Measurements from ENCODE around the gene ZNF417.

ZNF417 gene

GRCh38 chr19:57867868-57868492, 48.4 kb downstream of the ZNF417 start:
- Histone ChIP-seq H3K4me1 (ENCODE audit: control insufficient read depth, insufficient read depth, low read length) (no peaks in the 10 kb centered on the region), H3K36me3 (ENCODE audit: control insufficient read depth in 2 of 2, insufficient read depth in 1 of 2, low read length in 2 of 2) (peaks cover 43 to 48% of the 10 kb centered on the region in 2 experiments), H3K4me3 (ENCODE audit: low read depth, low read length) (no peak overlapping the region), H3K9me3 (ENCODE audit: control insufficient read depth, insufficient read depth, low read depth, low read length) (peaks cover 14% of the 10 kb centered on the region), H3K27ac (ENCODE audit: extremely low read depth, low read depth, low read length) (no peak overlapping the region)
- CTCF ChIA-PET: no interaction called here
- POLR2A ChIA-PET: interaction anchor here (0.7 kb wide), 1 partner anchor 99 kb away, joined by 3 read pairs; the partner anchor contains the start of gene ZNF586
- TF ChIP-seq HOXC10 (CRISPR knock-in tag; IDR thresholded peaks at IDR 0.05) (no peak), IKZF3 (tag by site-specific recombination; IDR thresholded peaks at IDR 0.05) (no peak), ZNF549 (tag by site-specific recombination; IDR thresholded peaks at IDR 0.05) (no peak), ZBTB20 (tag by site-specific recombination; IDR thresholded peaks at IDR 0.05) (no peak), ZNF16 (tag by site-specific recombination; IDR thresholded peaks at IDR 0.05; ENCODE audit: low read depth) (no peak), ZNF274 (IDR thresholded peaks at IDR 0.05; ENCODE audit: low read length) (no peak), ZNF274 (tag by site-specific recombination; IDR thresholded peaks at IDR 0.05; ENCODE audit: borderline replicate concordance) (no peak), ZFP3 (tag by site-specific recombination; IDR thresholded peaks at IDR 0.05; ENCODE audit: low read depth) (no peak), ZSCAN23 (tag by site-specific recombination; IDR thresholded peaks at IDR 0.05) (no peak), ZNF596 (tag by site-specific recombination; IDR thresholded peaks at IDR 0.05) (no peak), ZNF645 (tag by site-specific recombination; IDR thresholded peaks at IDR 0.05) (no peak), REPIN1 (tag by site-specific recombination; IDR thresholded peaks at IDR 0.05; ENCODE audit: low read depth) (no peak), KLF17 (tag by site-specific recombination; IDR thresholded peaks at IDR 0.05) (no peak), KLF1 (tag by site-specific recombination; IDR thresholded peaks at IDR 0.05) (no peak), ZNF416 (tag by site-specific recombination; IDR thresholded peaks at IDR 0.05) (no peak)
